ENCODE results near the gene GNLY.

GNLY gene

GRCh38 chr2:85744741-85745601 lies 50.8 kb downstream of the GNLY start:
- no peak for DNase-seq (ENCODE audit: low spot score)

DNA sequence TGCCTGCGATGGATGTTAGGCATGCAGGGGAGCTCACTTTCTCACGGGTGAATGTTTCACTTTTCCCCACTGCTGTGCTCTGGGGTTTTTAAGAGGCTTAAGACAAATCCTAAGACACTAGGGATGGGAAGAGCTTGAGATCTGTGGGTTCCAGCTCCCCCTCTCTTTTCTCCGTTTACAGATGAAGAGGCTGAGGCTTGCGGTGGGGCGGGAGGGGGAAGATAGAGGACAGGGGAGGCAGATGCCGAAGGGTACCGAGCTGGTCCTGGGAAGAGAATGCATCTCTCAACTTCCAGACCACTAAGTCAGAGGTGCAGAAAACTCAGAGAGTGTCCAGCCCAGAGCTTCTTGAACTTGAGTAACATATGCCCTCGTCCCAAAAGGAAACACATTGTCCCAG lies 51.5 kb downstream of the GNLY start:
- no peak for DNase-seq (ENCODE audit: low spot score)

GRCh38 chr2:85746321-85747004 lies 52.3 kb downstream of the GNLY start:
- no peak for DNase-seq (ENCODE audit: low spot score)

GRCh38 chr2:85747441-85747840 lies 53.3 kb downstream of the GNLY start:
- no peak for DNase-seq (ENCODE audit: low spot score)

DNA sequence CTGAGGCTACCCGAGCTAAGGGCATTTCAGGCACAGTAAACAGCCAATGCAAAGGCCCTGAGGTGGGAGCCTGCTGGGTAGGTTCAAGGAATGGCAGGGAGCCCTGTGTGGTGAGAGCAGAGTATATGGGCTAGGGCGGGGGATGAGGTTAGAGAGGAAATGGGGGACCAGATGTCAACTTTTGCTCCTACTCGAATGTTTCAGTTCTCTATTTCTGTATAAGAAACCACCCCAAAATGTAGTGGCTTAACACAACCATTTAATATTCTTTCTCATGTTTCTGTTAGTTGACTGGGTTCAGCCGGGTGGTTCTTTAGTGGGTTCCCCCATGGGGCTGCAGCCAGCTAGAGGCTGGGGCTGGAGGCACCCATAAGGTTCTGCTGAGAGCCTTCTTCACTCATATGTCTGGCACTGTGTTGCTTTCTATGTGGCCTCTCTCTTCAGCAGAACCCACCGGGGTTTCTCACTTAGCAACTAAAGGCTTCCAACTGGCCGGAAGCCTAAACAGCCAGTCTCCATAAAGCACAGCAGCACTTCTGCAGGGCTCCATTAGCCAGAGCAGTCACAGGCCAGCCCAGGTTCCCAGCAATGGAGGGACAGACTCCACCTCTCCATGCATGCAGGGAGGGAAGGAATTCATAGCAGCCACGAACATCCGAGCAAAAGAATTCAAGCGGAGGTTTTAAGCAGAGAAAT lies 54.0 kb downstream of the GNLY start:
- no peak for DNase-seq (ENCODE audit: low spot score)
